HepG2 (cell line): Measurements from ENCODE around the gene DCPS. TPM values are rescaled to one million over a fixed set of nuclear protein-coding genes. Genes with fewer than 3 reads are reported as not detected.

Experiments
- HOXA3 ChIP-seq: sonication (generic); formaldehyde crosslinking; IDR thresholded peaks from 2 replicates; pipeline ENCODE4 v1.5.0; 2020; ENCODE audit warnings: missing genetic modification reagents
- JUNB ChIP-seq: sonication (generic); formaldehyde crosslinking; IDR thresholded peaks from 2 replicates; pipeline ENCODE4 v1.8.0; 2022; ENCODE audit warnings: missing genetic modification reagents, mild to moderate bottlenecking, borderline replicate concordance
- PHF21A ChIP-seq: sonication (generic); formaldehyde crosslinking; IDR thresholded peaks from 2 replicates; pipeline ENCODE4 v1.5.0; 2020; ENCODE audit warnings: mild to moderate bottlenecking, missing genetic modification reagents
- RARA ChIP-seq: IDR thresholded peaks from 2 replicates; pipeline ENCODE4 v1.6.1; 2016; ENCODE audit warnings: missing genetic modification reagents, missing compliant biosample characterization
- RBM22 ChIP-seq: fragments of 200-400 bp; formaldehyde crosslinking; optimal IDR thresholded peaks from 2 replicates; pipeline ENCODE3; 2017; ENCODE audit warnings: mild to moderate bottlenecking, low read length, moderate library complexity
- REXO4 ChIP-seq: sonication (generic); formaldehyde crosslinking; IDR thresholded peaks from 2 replicates; pipeline ENCODE4 v1.8.0; 2022; ENCODE audit warnings: missing genetic modification reagents, mild to moderate bottlenecking, borderline replicate concordance
- SIX4 ChIP-seq: sonication (generic); formaldehyde crosslinking; IDR thresholded peaks from 2 replicates; pipeline ENCODE4 v1.4.0; 2020; ENCODE audit warnings: missing genetic modification reagents
- TP53 ChIP-seq: sonication (generic); formaldehyde crosslinking; conservative IDR thresholded peaks from 2 replicates; pipeline ENCODE4 v1.4.0; 2020; ENCODE audit warnings: missing genetic modification reagents
- ZNF446 ChIP-seq: sonication (generic); formaldehyde crosslinking; IDR thresholded peaks from 2 replicates; pipeline ENCODE4 v1.5.0; 2020; ENCODE audit warnings: mild to moderate bottlenecking, missing genetic modification reagents
- ZNF687 ChIP-seq: sonication (generic); formaldehyde crosslinking; IDR thresholded peaks from 2 replicates; pipeline ENCODE4 v1.5.1; 2020; ENCODE audit warnings: mild to moderate bottlenecking, missing genetic modification reagents, moderate library complexity
- polyA plus RNA-seq, 8 experiments: library from polyadenylated mRNA; depleted of rRNA in 3 of 8; stranded (reverse) in 7 of 8; unstranded in 1 of 8; fragments of >200 nt; fragmentation: Illumina TruSeq in 4 of 8; extraction: Trizol in 4 of 8; gene quantifications; 2 replicates each; pipeline versions ENCODE4 v1.2.1 to v1.2.3, GENCODE V29; 2011 to 2016; ENCODE audit warnings: low read depth in 4 of 8, missing spikeins in 1 of 8, mixed read lengths in 1 of 8; ENCODE audit not compliant: insufficient read depth in 1 of 8
- total RNA-seq, 5 experiments: library from RNA; depleted of rRNA; stranded (reverse); fragments of >200 nt; fragmentation: Illumina TruSeq; extraction: Trizol; gene quantifications; 2 replicates each; pipeline ENCODE4 v1.2.3, GENCODE V29; 2016; ENCODE audit warnings: low read depth in 1 of 5
- TF ChIP-seq, protein P1 (sequence below): sonication (generic); formaldehyde crosslinking; conservative IDR thresholded peaks from 2 replicates; pipeline ENCODE4 v1.4.0; 2020; ENCODE audit warnings: missing genetic modification reagents
- TF ChIP-seq, protein P2 (sequence below): sonication (generic); formaldehyde crosslinking; IDR thresholded peaks from 2 replicates; pipeline ENCODE4 v1.4.0; 2020; ENCODE audit warnings: mild to moderate bottlenecking, missing genetic modification reagents, borderline replicate concordance
- TF ChIP-seq, protein P3 (sequence below): sonication (generic); formaldehyde crosslinking; IDR thresholded peaks from 2 replicates; pipeline ENCODE4 v1.9.0; 2022; ENCODE audit warnings: missing genetic modification reagents, mild to moderate bottlenecking, borderline replicate concordance

The DCPS gene
- total and polyA plus RNA-seq, 2 of the 13 experiments (the other 11 are each of a cell fraction or from before 2014, with no cell fraction given) = 21.9 to 22.5 TPM

GRCh38 chr11:126347751-126348668 is 44.1 kb downstream of the DCPS start (continued):
- TF ChIP-seq RARA (CRISPR knock-in tag) (0 out of 2 replicates have a peak, but pooled peaks have one; percentile 27), SIX4 (0 out of 2 replicates have a peak, but pooled peaks have one; percentile 49), HOXA3 (CRISPR knock-in tag) (no peak), TP53 (CRISPR knock-in tag) (no peak), JUNB (no peak), ZNF446 (CRISPR knock-in tag) (no peak), RBM22 (peak; percentile 33), REXO4 (CRISPR knock-in tag) (no peak), PHF21A (CRISPR knock-in tag) (peak; percentile 38; the same call in 1 of the 2 replicates), ZNF687 (peak; percentile 52)
- TF ChIP-seq, protein P1, sequence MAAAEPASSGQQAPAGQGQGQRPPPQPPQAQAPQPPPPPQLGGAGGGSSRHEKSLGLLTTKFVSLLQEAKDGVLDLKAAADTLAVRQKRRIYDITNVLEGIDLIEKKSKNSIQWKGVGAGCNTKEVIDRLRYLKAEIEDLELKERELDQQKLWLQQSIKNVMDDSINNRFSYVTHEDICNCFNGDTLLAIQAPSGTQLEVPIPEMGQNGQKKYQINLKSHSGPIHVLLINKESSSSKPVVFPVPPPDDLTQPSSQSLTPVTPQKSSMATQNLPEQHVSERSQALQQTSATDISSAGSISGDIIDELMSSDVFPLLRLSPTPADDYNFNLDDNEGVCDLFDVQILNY (CRISPR knock-in tag) = no peak
- TF ChIP-seq, protein P2, sequence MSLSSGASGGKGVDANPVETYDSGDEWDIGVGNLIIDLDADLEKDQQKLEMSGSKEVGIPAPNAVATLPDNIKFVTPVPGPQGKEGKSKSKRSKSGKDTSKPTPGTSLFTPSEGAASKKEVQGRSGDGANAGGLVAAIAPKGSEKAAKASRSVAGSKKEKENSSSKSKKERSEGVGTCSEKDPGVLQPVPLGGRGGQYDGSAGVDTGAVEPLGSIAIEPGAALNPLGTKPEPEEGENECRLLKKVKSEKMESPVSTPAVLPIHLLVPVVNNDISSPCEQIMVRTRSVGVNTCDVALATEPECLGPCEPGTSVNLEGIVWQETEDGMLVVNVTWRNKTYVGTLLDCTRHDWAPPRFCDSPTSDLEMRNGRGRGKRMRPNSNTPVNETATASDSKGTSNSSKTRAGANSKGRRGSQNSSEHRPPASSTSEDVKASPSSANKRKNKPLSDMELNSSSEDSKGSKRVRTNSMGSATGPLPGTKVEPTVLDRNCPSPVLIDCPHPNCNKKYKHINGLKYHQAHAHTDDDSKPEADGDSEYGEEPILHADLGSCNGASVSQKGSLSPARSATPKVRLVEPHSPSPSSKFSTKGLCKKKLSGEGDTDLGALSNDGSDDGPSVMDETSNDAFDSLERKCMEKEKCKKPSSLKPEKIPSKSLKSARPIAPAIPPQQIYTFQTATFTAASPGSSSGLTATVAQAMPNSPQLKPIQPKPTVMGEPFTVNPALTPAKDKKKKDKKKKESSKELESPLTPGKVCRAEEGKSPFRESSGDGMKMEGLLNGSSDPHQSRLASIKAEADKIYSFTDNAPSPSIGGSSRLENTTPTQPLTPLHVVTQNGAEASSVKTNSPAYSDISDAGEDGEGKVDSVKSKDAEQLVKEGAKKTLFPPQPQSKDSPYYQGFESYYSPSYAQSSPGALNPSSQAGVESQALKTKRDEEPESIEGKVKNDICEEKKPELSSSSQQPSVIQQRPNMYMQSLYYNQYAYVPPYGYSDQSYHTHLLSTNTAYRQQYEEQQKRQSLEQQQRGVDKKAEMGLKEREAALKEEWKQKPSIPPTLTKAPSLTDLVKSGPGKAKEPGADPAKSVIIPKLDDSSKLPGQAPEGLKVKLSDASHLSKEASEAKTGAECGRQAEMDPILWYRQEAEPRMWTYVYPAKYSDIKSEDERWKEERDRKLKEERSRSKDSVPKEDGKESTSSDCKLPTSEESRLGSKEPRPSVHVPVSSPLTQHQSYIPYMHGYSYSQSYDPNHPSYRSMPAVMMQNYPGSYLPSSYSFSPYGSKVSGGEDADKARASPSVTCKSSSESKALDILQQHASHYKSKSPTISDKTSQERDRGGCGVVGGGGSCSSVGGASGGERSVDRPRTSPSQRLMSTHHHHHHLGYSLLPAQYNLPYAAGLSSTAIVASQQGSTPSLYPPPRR (CRISPR knock-in tag) = no peak
- TF ChIP-seq, protein P3, sequence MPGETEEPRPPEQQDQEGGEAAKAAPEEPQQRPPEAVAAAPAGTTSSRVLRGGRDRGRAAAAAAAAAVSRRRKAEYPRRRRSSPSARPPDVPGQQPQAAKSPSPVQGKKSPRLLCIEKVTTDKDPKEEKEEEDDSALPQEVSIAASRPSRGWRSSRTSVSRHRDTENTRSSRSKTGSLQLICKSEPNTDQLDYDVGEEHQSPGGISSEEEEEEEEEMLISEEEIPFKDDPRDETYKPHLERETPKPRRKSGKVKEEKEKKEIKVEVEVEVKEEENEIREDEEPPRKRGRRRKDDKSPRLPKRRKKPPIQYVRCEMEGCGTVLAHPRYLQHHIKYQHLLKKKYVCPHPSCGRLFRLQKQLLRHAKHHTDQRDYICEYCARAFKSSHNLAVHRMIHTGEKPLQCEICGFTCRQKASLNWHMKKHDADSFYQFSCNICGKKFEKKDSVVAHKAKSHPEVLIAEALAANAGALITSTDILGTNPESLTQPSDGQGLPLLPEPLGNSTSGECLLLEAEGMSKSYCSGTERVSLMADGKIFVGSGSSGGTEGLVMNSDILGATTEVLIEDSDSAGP (CRISPR knock-in tag) = no peak
